Frontal cortex (tissue), 4 donors: Measurements from ENCODE around the gene ZNF764. TPM values are rescaled to one million over a fixed set of nuclear protein-coding genes. Genes with fewer than 3 reads are reported as not detected.
"Not testable (repeated sequence)": the region's sequence is repeated elsewhere in the genome, so short reads cannot be mapped to it uniquely, and the experiment has no call there.

Experiments used
- DNase-seq, 2 donors: peaks; one replicate each; pipeline ENCODE4 v3.0.0; 2012; ENCODE audit warnings: low spot score in 2 of 2
- FAIRE-seq: peaks from 2 replicates; lab custom pipeline; 2012; peaks lifted over from hg19 to GRCh38; lab: Jason Lieb, UNC
- total RNA-seq: library from RNA; depleted of rRNA; stranded (reverse); fragments of >200 nt; gene quantifications from one replicate; pipeline ENCODE4 v1.2.3, GENCODE V29; 2014
- donor health status: control.
- donor health status: control.
- donor health status: control.

Gene ZNF764
- total RNA-seq, 1 donor from 2014 or later: 6.1 TPM

GRCh38 chr16:30554557-30555314, 3.4 kb downstream of the ZNF764 start:
- DNase-seq (no peak), FAIRE-seq (no peak)

GRCh38 chr16:30553393-30553899, 4.7 kb downstream of the ZNF764 start:
- FAIRE-seq: no peak

GRCh38 chr16:30552956-30553355, 5.2 kb downstream of the ZNF764 start:
- FAIRE-seq: no peak
- no peak for DNase-seq

More at GRCh38 chr16:30553393-30553899, 4.7 kb downstream of the ZNF764 start:
- DNase-seq: no peak

- FAIRE-seq: no peak
- DNase-seq: no peak
These were observed 6.4 kb downstream of the ZNF764 start for GRCh38 chr16:30551781-30552180.

GRCh38 chr16:30548416-30549253, 9.5 kb downstream of the ZNF764 start:
- no peak for FAIRE-seq
- DNase-seq: no peak

- FAIRE-seq (no peak), DNase-seq (no peak)
These were observed 12.1 kb downstream of the ZNF764 start for GRCh38 chr16:30546115-30546514.

GRCh38 chr16:30543067-30543466, 15.1 kb downstream of the ZNF764 start:
- no peak for FAIRE-seq
- no peak for DNase-seq

- no peak for FAIRE-seq
- no peak for DNase-seq
These were observed 16.5 kb downstream of the ZNF764 start for GRCh38 chr16:30541502-30542329.

GRCh38 chr16:30540916-30541464, 17.2 kb downstream of the ZNF764 start:
- DNase-seq, FAIRE-seq: not testable (repeated sequence)

- not testable (repeated sequence) for FAIRE-seq, DNase-seq
These were observed 18.1 kb downstream of the ZNF764 start for GRCh38 chr16:30539986-30540526.

- DNase-seq: no peak
- no peak for FAIRE-seq
These were observed 18.9 kb downstream of the ZNF764 start for GRCh38 chr16:30539000-30539964.

GRCh38 chr16:30536391-30537024, 21.7 kb downstream of the ZNF764 start:
- not testable (repeated sequence) for DNase-seq, FAIRE-seq

- DNase-seq (peak; percentile 59 to 73), FAIRE-seq (no peak)
These were observed 22.4 kb downstream of the ZNF764 start for GRCh38 chr16:30535777-30536190.

- no peak for FAIRE-seq
- DNase-seq: no peak
These were observed 22.9 kb downstream of the ZNF764 start for GRCh38 chr16:30535106-30535776.

GRCh38 chr16:30534368-30535105, 23.6 kb downstream of the ZNF764 start, which contains the start of gene ZNF747:
TSS of gene ZNF747 (minus strand) at chr16:30534858. CDS start at chr16:30534679, 179 bp downstream.
- DNase-seq (peak; percentile 94 to 97), FAIRE-seq (no peak)

GRCh38 chr16:30533748-30534367, 24.3 kb downstream of the ZNF764 start:
- FAIRE-seq: no peak
- DNase-seq: no peak
